H9 (cell line): ENCODE results near the gene CENPO. TPM values are rescaled to one million over a fixed set of nuclear protein-coding genes. Genes with fewer than 3 reads are reported as not detected.

Experiments
- DNase-seq: peaks from one replicate; pipeline ENCODE4 v3.0.0-alpha.2; 2017
- H2AFZ ChIP-seq: one replicate; pipeline ENCODE4 v1.6.1; 2013; ENCODE audit warnings: mild to moderate bottlenecking, low read length, control low read depth, moderate library complexity
- H2AK5ac ChIP-seq: 2 replicates; pipeline ENCODE4 v1.6.1; 2013; ENCODE audit warnings: low read length, control low read depth, mixed read lengths; ENCODE audit not compliant: insufficient read length
- H2BK120ac ChIP-seq: one replicate; pipeline ENCODE4 v1.6.1; 2013; ENCODE audit warnings: low read depth, mild to moderate bottlenecking, low read length, control low read depth, inconsistent platforms; ENCODE audit not compliant: poor library complexity, severe bottlenecking
- H2BK12ac ChIP-seq: 2 replicates; pipeline ENCODE4 v1.6.1; 2013; ENCODE audit warnings: low read length, control low read depth, mixed read lengths, low read depth; ENCODE audit not compliant: insufficient read length
- H2BK15ac ChIP-seq: 2 replicates; pipeline ENCODE4 v1.6.1; 2013; ENCODE audit warnings: low read depth, low read length, control low read depth
- H2BK20ac ChIP-seq: one replicate; pipeline ENCODE4 v1.6.1; 2013; ENCODE audit warnings: low read depth, mild to moderate bottlenecking, low read length, control low read depth, inconsistent platforms; ENCODE audit not compliant: poor library complexity, severe bottlenecking
- H2BK5ac ChIP-seq: 2 replicates; pipeline ENCODE4 v1.6.1; 2013; ENCODE audit warnings: low read length, control low read depth, mixed read lengths; ENCODE audit not compliant: insufficient read length
- H3K14ac ChIP-seq: 2 replicates; pipeline ENCODE4 v1.6.1; 2013; ENCODE audit warnings: low read length, control low read depth; ENCODE audit not compliant: insufficient read depth
- H3K18ac ChIP-seq: 2 replicates; pipeline ENCODE4 v1.6.1; 2013; ENCODE audit warnings: low read depth, mild to moderate bottlenecking, mixed read lengths, low read length, control low read depth; ENCODE audit not compliant: insufficient read length
- H3K23ac ChIP-seq: 2 replicates; pipeline ENCODE4 v1.6.1; 2013; ENCODE audit warnings: low read length, control low read depth, mixed read lengths, low read depth; ENCODE audit not compliant: insufficient read length
- H3K23me2 ChIP-seq: 2 replicates; pipeline ENCODE4 v1.6.1; 2013; ENCODE audit warnings: low read depth, mild to moderate bottlenecking, mixed read lengths, low read length, control low read depth; ENCODE audit not compliant: insufficient read length, poor library complexity, severe bottlenecking
- H3K27ac ChIP-seq: 2 replicates; pipeline ENCODE4 v1.5.1; 2013; ENCODE audit warnings: low read length, control low read depth, mixed read lengths, low read depth; ENCODE audit not compliant: insufficient read length
- H3K27me3 ChIP-seq: 2 replicates; pipeline ENCODE4 v1.6.1; 2013; ENCODE audit warnings: low read length, control low read depth, inconsistent platforms; ENCODE audit not compliant: insufficient read depth
- H3K4ac ChIP-seq: 2 replicates; pipeline ENCODE4 v1.6.1; 2013; ENCODE audit warnings: low read depth, mild to moderate bottlenecking, control low read depth, inconsistent platforms, low read length, moderate library complexity
- H3K4me1 ChIP-seq: 2 replicates; pipeline ENCODE4 v1.6.1; 2013; ENCODE audit warnings: low read length, control low read depth, inconsistent platforms; ENCODE audit not compliant: insufficient read depth
- H3K4me2 ChIP-seq: 2 replicates; pipeline ENCODE4 v1.6.1; 2013; ENCODE audit warnings: low read length, control low read depth, mixed read lengths; ENCODE audit not compliant: insufficient read length, insufficient read depth
- H3K56ac ChIP-seq: 2 replicates; pipeline ENCODE4 v1.6.1; 2013; ENCODE audit warnings: low read depth, mild to moderate bottlenecking, mixed read lengths, low read length, control low read depth; ENCODE audit not compliant: insufficient read length
- H3K79me1 ChIP-seq: 2 replicates; pipeline ENCODE4 v1.6.1; 2013; ENCODE audit warnings: low read depth, mild to moderate bottlenecking, moderate library complexity, low read length, control low read depth, inconsistent platforms; ENCODE audit not compliant: insufficient read depth, poor library complexity, severe bottlenecking
- H3K79me2 ChIP-seq: 2 replicates; pipeline ENCODE4 v1.6.1; 2013; ENCODE audit warnings: low read length, control low read depth, inconsistent platforms; ENCODE audit not compliant: insufficient read depth
- H3K9ac ChIP-seq: 2 replicates; pipeline ENCODE4 v1.6.1; 2013; ENCODE audit warnings: low read length, control low read depth, mixed read lengths; ENCODE audit not compliant: insufficient read length; ENCODE audit errors: extremely low read depth
- H3K9me3 ChIP-seq: one replicate; pipeline ENCODE4 v1.6.1; 2013; ENCODE audit warnings: low read depth, low read length, inconsistent platforms; ENCODE audit not compliant: control insufficient read depth
- H3T11ph ChIP-seq: one replicate; pipeline ENCODE4 v1.6.1; 2013; ENCODE audit warnings: mild to moderate bottlenecking, low read length, control low read depth, inconsistent platforms
- H4K20me1 ChIP-seq: one replicate; pipeline ENCODE4 v1.6.1; 2013; ENCODE audit not compliant: control insufficient read depth, insufficient read length, insufficient read depth
- H4K5ac ChIP-seq: 2 replicates; pipeline ENCODE4 v1.6.1; 2013; ENCODE audit warnings: low read depth, mild to moderate bottlenecking, mixed read lengths, low read length, control low read depth; ENCODE audit not compliant: insufficient read length
- H4K8ac ChIP-seq: replicated peaks from 2 replicates; pipeline ENCODE4 v1.6.1; 2013; ENCODE audit warnings: low read length, control low read depth, mixed read lengths, low read depth; ENCODE audit not compliant: insufficient read length
- H4K91ac ChIP-seq: 2 replicates; pipeline ENCODE4 v1.6.1; 2013; ENCODE audit warnings: low read depth, mild to moderate bottlenecking, moderate library complexity, mixed read lengths, low read length, control low read depth; ENCODE audit not compliant: insufficient read length
- H3K27ac Mint-ChIP-seq, 3 experiments: 2 replicates in 2 of 3; 3 replicates in 1 of 3; pipeline ENCODE4 v1.8.0; 2020 to 2021; ENCODE audit warnings: mixed read lengths in 3 of 3, mild to moderate bottlenecking in 1 of 3, moderate library complexity in 1 of 3
- H3K27me3 Mint-ChIP-seq: 2 replicates; pipeline ENCODE4 v1.8.0; 2021; ENCODE audit warnings: low read depth, mild to moderate bottlenecking, moderate library complexity, mixed read lengths
- H3K36me3 Mint-ChIP-seq, 3 experiments: 2 replicates in 2 of 3; 3 replicates in 1 of 3; pipeline ENCODE4 v1.8.0; 2020 to 2021; ENCODE audit warnings: low read depth in 3 of 3, mixed read lengths in 3 of 3; ENCODE audit not compliant: insufficient read depth in 1 of 3
- H3K4me1 Mint-ChIP-seq, 2 experiments: 2 replicates each; pipeline ENCODE4 v1.8.0; 2020; ENCODE audit warnings: mixed read lengths in 2 of 2
- H3K4me3 Mint-ChIP-seq, 2 experiments: 2 replicates in 1 of 2; 3 replicates in 1 of 2; pipeline ENCODE4 v1.8.0; 2020 to 2021; ENCODE audit warnings: mild to moderate bottlenecking in 2 of 2, mixed read lengths in 2 of 2, moderate library complexity in 1 of 2
- H3K9me3 Mint-ChIP-seq, 2 experiments: 2 replicates in 1 of 2; 3 replicates in 1 of 2; pipeline ENCODE4 v1.8.0; 2020; ENCODE audit warnings: mild to moderate bottlenecking in 2 of 2, mixed read lengths in 2 of 2, moderate library complexity in 1 of 2
- CTCF ChIP-seq: fragments of 200-600 bp; sonication (generic); conservative IDR thresholded peaks from 3 replicates; pipeline ENCODE4 v1.8.0; 2021; ENCODE audit warnings: antibody characterized with exemption, mild to moderate bottlenecking
- WGBS: extraction: QIAGEN DNeasy Blood & Tissue Kit; methylation state at CpG from one replicate; pipeline ENCODE4 v1.1.7; 2013; ENCODE audit warnings: missing lambda C conversion rate, low lambda C conversion rate, mixed read lengths; ENCODE audit not compliant: insufficient read length; ENCODE audit errors: extremely low coverage; 5-methylcytosine and 5-hydroxymethylcytosine counted together
- total RNA-seq: library from RNA; stranded (reverse); gene quantifications from 2 replicates; pipeline ENCODE4 v1.2.1, GENCODE V29; 2021

CENPO gene
- total RNA-seq, 1 experiment from 2014 or later: 49.5 TPM

DNA sequence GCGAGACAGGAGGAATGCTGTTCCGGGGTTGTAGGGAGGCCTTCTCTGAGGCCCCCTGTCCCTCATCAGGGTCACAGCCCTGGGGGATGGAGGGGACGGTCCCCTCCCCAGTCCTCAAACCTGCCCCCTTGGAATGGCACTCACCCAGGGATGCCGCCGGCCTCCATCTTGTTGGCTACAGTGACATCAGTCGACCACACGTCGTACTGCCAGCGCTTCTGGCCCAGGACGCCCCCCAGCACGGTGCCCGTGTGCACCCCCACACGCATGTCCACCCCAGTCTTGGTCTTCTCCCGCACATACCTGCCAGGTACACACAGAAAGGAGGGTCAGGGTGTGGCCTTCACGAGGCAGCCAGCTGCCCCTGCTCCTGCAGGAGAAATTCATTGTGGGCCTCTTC is 46.5 kb downstream of the CENPO start:
- Histone ChIP-seq H3K27ac (no peak overlapping the region), H3K9me3 (no peaks in the 10 kb centered on the region), H4K20me1 (no peaks in the 10 kb centered on the region), H2BK5ac (no peak overlapping the region), H4K8ac (no peak overlapping the region), H3K27me3 (no peaks in the 10 kb centered on the region), H3K4me1 (no peaks in the 10 kb centered on the region), H3K18ac (no peak overlapping the region), H3K4ac (no peak overlapping the region), H2AFZ (no peak overlapping the region), H2BK120ac (no peak overlapping the region), H3T11ph (no peak overlapping the region), H2BK20ac (no peak overlapping the region), H3K23me2 (no peaks in the 10 kb centered on the region), H2AK5ac (no peak overlapping the region), H3K79me1 (no peaks in the 10 kb centered on the region), H3K14ac (no peak overlapping the region), H3K56ac (no peak overlapping the region), H3K23ac (no peak overlapping the region), H3K4me2 (no peak overlapping the region), H2BK12ac (no peak overlapping the region), H3K79me2 (no peaks in the 10 kb centered on the region), H2BK15ac (no peak overlapping the region), H4K5ac (no peak overlapping the region), H4K91ac (no peak overlapping the region), H3K9ac (no peak overlapping the region)
- no peak for TF ChIP-seq CTCF
- no CpG with 5 or more reads among the region's 15 CpGs for WGBS
- Mint-ChIP-seq H3K27me3 (no peaks in the 10 kb centered on the region; the same call in 1 of the 2 replicates), H3K4me3 (no peak overlapping the region), H3K9me3 (no peaks in the 10 kb centered on the region; a peak in 1 of 5 replicates), H3K36me3 (peaks cover 32 to 38% (median 33%) of the 10 kb centered on the region in 3 experiments; a peak in 6 of 7 replicates), H3K4me1 (peaks cover 3 to 6% of the 10 kb centered on the region in 2 experiments; a peak in 3 of 4 replicates), H3K27ac (no peak overlapping the region; a peak in 1 of 7 replicates)
- DNase-seq: no peak
